Measurements from ENCODE around the gene SAMD1.
"Not testable (repeated sequence)": the region's sequence is repeated elsewhere in the genome, so short reads cannot be mapped to it uniquely, and the experiment has no call there.

SAMD1 gene

DNA sequence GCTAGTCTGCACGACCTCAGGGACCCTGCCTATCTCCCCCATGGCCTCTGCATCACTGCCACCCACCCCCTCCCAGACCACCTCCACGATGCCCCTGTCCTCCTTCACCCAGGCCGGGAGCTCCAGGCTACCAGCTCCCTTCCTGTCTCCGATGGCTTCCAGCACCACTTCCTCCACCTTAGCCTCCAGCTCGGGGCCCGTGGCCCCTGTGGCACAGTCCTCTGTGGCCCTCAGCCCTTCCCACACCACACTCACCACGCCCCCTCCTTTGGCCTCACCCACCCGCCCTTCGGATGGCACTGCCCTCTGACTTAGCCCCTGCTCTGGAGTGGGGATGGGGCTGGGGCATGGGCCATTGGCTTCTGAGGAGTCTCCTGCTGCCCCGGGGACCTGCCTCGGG lies 35.8 kb downstream of the SAMD1 start:
- H3K27ac ChIP-seq, result no peak overlapping the region
- TF ChIP-seq ZFX (IDR thresholded peaks at IDR 0.05; ENCODE audit: borderline replicate concordance) (no peak), CTCF (IDR thresholded peaks at IDR 0.05) (no peak)

DNA sequence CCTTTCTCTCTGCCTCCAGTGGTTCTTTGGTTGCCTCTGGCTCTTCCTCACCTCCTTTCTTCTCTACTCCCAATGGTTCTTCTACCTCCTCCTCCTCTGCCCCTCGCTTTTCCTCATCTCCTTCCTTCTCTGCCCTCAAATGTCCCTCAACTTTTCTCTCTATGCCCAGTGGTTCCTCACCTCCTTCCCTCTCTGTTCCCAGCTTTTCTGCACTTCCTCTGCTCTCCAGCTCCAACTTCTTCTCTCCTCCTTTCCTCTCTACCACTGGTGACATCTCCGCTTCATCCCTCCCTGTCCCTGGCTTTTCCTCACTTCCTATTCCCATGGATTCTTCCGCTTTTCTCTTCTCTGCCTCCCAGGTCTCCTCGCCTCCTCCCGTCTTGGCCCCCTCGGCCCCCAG lies 36.5 kb downstream of the SAMD1 start:
- TF ChIP-seq CTCF (IDR thresholded peaks at IDR 0.05), result no peak

DNA sequence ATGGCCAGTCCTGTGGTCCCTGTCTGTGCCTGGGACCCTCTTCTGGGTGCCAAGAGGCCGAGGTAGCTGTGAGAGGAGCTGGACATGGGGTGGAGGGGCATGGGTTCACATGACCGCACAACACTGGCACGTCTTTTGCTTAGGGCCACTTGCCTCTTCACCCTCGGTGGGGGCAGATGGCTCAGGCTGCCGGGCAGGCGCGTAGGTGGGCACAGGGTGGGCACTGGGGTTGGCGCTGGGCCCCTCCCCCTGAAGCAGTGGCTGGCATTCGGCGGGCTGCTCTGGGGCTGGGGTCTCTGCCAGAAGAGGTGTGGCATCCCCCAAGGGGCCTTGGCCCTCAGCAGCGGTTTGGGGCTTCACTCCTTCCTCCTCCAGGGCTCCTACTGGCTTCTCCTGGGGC lies 37.1 kb downstream of the SAMD1 start:
- no peak for TF ChIP-seq ZFX (IDR thresholded peaks at IDR 0.05; ENCODE audit: borderline replicate concordance)
- no peak for TF ChIP-seq CTCF (IDR thresholded peaks at IDR 0.05)
- H3K27ac ChIP-seq, result no peak overlapping the region

More for the DNA sequence above, 36.5 kb downstream of the SAMD1 start:
- no peak overlapping the region for H3K27ac ChIP-seq

DNA sequence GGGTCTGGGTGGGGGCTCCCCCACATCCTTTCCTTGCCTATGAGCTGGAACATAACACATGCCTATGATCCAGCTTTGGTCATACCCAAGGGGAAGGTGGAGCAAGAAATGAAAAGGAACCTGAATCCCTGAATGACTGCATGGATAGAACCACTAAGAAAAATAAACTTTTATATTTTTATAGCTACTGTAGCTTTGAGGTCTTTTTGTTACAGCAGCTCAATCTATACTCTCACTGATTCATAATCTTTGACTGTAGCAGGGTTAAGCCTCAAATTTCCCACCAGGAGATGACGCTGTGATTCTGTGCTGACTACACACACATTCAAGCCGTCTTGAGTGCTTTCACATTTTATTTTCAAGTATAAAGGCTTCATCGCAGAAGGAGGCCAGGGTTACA lies 37.5 kb downstream of the SAMD1 start:
- TF ChIP-seq ZFX (IDR thresholded peaks at IDR 0.05; ENCODE audit: borderline replicate concordance) (no peak), CTCF (IDR thresholded peaks at IDR 0.05) (no peak)
- H3K27ac ChIP-seq, result no peak overlapping the region

GRCh38 chr19:14052470-14052869 lies 38.1 kb downstream of the SAMD1 start:
- no peak overlapping the region for H3K27ac ChIP-seq
- no peak for TF ChIP-seq ZFX (IDR thresholded peaks at IDR 0.05; ENCODE audit: borderline replicate concordance)
- TF ChIP-seq CTCF (IDR thresholded peaks at IDR 0.05), result no peak

DNA sequence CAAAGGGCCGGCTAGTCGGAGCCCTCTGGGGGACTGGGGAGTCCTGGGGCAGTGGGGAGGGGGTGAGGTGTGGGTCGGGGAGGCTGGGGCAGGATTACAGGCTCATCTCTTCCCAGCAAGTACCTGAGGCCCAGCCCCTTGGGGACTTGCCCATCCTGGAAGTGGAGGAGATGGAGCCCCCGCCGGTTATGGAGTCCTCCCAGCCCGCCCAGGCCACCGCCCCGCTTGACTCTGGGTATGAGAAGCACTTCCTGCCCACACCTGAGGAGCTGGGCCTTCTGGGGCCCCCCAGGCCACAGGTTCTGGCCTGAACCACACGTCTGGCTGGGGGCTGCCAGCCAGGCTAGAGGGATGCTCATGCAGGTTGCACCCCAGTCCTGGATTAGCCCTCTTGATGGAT lies 38.6 kb downstream of the SAMD1 start:
- no peak overlapping the region for H3K27ac ChIP-seq
- TF ChIP-seq CTCF (IDR thresholded peaks at IDR 0.05) (no peak), ZFX (IDR thresholded peaks at IDR 0.05; ENCODE audit: borderline replicate concordance) (no peak)

DNA sequence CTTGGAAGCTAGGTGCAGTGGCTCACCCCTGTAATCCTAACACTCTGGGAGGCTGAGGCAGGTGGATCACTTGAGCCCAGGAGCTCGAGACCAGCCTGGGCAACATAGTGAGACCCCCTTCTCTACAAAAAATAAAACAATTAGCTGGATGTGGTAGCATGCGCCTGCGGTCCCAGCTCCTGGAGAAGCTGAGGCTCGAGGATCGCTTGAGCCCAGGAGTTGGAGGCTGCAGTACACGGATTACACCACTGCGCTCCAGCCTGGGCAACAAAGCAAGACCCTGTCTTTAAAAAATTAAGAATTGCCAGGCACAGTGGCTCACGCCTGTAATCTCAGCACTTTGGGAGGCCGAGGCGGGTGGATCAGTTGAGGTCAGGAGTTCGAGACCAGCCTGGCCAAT lies 39.6 kb downstream of the SAMD1 start:
- H3K27ac ChIP-seq, result not testable (repeated sequence)

GRCh38 chr19:14050512-14050911 lies 40.0 kb downstream of the SAMD1 start:
- H3K27ac ChIP-seq, result no peak overlapping the region
- TF ChIP-seq ZFX (IDR thresholded peaks at IDR 0.05; ENCODE audit: borderline replicate concordance), result no peak
- no peak for TF ChIP-seq CTCF (IDR thresholded peaks at IDR 0.05)
